ENCODE results near the gene LYRM4.

- TF ChIP-seq POLR2A (IDR thresholded peaks at IDR 0.05; ENCODE audit: low read length) (no peak), GATA1 (IDR thresholded peaks at IDR 0.05; ENCODE audit: low read depth, low read length) (no peak)
Measured at GRCh38 chr6:5191222-5191621, 69.5 kb downstream of the LYRM4 start.

Measured in erythroblast (primary cell).